Measurements from ENCODE around the gene TCEANC2. TPM values are rescaled to one million over a fixed set of nuclear protein-coding genes. Genes with fewer than 3 reads are reported as not detected.
"Not testable (repeated sequence)": the region's sequence is repeated elsewhere in the genome, so short reads cannot be mapped to it uniquely, and the experiment has no call there.

Gene TCEANC2
- total RNA-seq, 2 experiments from 2014 or later = 11.5 to 13.5 TPM

DNA sequence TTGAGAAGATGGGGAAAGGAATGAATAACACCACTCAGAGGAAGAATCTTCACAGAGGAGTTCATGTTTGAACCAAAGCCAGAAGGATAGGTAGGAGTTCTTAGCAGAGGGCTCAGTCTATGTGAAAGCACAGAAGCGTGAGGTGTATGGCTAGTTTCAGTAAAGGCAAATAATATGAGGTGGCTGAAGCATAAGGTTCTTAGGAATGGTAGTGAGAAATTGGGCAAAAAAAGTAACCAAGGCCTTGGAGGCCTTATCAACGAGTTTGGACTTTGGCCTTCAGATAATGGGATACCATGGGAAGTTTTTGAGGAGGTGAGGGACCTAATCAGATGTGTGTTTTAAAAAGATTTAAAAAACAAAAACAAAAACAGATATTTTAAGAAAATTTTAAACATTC lies 47.1 kb downstream of the TCEANC2 start:
- ChIA-PET POLR2A (no interaction called here), CTCF (no interaction called here)
- H3K36me3 Mint-ChIP-seq (ENCODE audit: low read depth) = peaks cover 38% of the 10 kb centered on the region
- no peak overlapping the region for H3K27ac Mint-ChIP-seq
- no peaks in the 10 kb centered on the region for H3K9me3 Mint-ChIP-seq
- H3K4me3 Mint-ChIP-seq = no peak overlapping the region
- no peak for DNase-seq
- H3K27me3 Mint-ChIP-seq = no peaks in the 10 kb centered on the region
- no peaks in the 10 kb centered on the region for H3K4me1 Mint-ChIP-seq

DNA sequence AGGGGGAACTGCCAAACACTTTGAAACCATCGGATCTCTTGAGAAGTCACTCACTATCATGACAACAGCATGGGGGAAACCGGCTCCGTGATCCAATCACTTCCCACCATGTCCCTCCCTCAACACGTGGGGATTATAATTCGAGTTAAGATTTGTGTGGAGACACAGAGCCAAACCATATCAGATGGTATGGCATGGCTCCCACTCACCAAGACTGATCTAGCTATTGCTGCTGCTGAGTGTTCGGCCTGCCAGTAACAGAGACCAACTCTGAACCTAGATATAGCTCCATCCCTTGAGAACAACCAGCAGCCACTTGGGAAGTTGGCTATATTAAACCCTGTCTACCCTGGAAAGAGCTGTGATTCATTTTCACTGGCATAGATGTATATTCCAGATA lies 50.0 kb downstream of the TCEANC2 start:
- Mint-ChIP-seq H3K4me1 (no peaks in the 10 kb centered on the region), H3K9me3 (no peaks in the 10 kb centered on the region), H3K4me3 (no peak overlapping the region), H3K27me3 (no peaks in the 10 kb centered on the region), H3K27ac (no peak overlapping the region), H3K36me3 (ENCODE audit: low read depth) (peaks cover 23% of the 10 kb centered on the region)
- CTCF ChIA-PET = no interaction called here
- POLR2A ChIA-PET = interaction anchor here (1.2 kb wide), 1 partner anchor 12 kb away, joined by 5 read pairs; no protein-coding TSS in a partner anchor
- DNase-seq = no peak

DNA sequence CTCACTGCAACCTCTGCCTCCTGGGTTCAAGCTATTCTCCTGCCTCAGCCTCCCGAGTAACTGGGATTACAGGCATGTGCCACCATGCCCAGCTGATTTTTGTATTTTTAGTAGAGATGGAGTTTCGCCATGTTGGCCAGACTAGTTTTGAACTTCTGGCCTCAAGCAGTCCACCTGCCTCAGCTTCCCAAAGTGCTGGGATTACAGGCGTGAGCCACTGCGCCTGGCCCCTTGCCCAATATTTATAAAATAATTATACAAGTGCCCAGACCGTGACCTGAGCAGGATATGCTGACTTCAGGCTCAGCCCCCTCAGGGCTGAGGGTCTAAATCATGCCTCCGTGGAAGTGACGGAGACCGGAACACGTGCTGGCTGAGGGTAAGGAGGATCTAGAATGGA lies 51.2 kb downstream of the TCEANC2 start:
- peaks cover 17% of the 10 kb centered on the region for H3K36me3 Mint-ChIP-seq (ENCODE audit: low read depth)
- H3K4me1 Mint-ChIP-seq, H3K27ac Mint-ChIP-seq, POLR2A ChIA-PET, DNase-seq, H3K9me3 Mint-ChIP-seq, H3K27me3 Mint-ChIP-seq, H3K4me3 Mint-ChIP-seq: not testable (repeated sequence)
- CTCF ChIA-PET = interaction anchor here (1.6 kb wide), 1 partner anchor 10 kb away, joined by 4 read pairs; no protein-coding TSS in a partner anchor

DNA sequence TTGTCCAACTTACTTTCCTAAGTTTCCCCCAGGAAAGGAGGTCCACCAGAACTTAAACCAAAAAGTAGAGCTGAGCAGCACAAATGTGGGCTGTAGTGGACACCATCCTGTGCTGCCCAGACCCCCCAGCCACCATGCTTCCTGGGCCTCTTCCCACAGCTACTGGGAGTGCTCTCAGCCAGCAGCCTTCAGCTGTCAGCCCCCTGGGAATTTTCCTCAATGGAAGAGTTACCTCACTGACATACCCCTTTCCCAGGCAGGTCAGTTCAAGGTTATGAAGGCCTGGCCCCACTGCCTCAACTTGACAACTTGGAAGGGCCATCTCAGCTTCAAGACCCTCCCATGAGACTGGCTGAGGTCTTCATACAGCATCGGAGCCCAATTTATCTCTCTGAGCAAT lies 51.7 kb downstream of the TCEANC2 start:
- Mint-ChIP-seq H3K27ac (no peak overlapping the region), H3K27me3 (no peaks in the 10 kb centered on the region), H3K4me3 (no peak overlapping the region), H3K4me1 (no peaks in the 10 kb centered on the region), H3K36me3 (ENCODE audit: low read depth) (peaks cover 17% of the 10 kb centered on the region), H3K9me3 (no peaks in the 10 kb centered on the region)
- DNase-seq = no peak
- ChIA-PET CTCF (interaction anchor here (1.6 kb wide), 1 partner anchor 10 kb away, joined by 4 read pairs; no protein-coding TSS in a partner anchor), POLR2A (no interaction called here)

DNA sequence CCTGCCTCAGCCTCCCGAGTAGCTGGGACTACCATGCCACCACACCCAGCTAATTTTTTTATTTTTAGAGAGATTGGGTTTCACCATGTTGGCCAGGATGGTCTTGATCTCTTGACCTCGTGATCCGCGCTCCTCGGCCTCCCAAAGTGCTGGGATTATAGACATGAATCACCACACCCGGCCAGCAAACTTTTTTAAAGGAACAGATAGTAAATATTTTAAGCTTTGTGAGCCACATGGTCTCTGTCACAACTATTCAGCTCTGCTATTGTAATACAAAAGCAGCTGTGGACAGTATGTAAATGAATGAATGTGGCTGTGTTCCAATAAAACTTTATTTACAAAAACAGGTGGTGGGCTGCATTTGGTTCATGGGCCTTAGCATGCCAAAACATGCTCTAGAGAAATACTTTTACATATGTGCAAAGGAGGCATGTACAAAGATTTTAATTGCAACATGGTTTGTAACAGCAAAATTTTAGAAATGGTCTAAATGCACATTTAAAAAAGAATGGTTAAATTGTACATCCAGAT lies 52.4 kb downstream of the TCEANC2 start:
- DNase-seq = no peak
- Mint-ChIP-seq H3K9me3 (no peaks in the 10 kb centered on the region), H3K4me3 (no peak overlapping the region), H3K27ac (no peak overlapping the region), H3K4me1 (no peaks in the 10 kb centered on the region), H3K27me3 (no peaks in the 10 kb centered on the region), H3K36me3 (ENCODE audit: low read depth) (peaks cover 12% of the 10 kb centered on the region)
- CTCF ChIA-PET = interaction anchor here (1.6 kb wide), 1 partner anchor 9 kb away, joined by 4 read pairs; no protein-coding TSS in a partner anchor
- POLR2A ChIA-PET = interaction anchor here (0.6 kb wide), 1 partner anchor 668 kb away, joined by 3 read pairs; no protein-coding TSS in a partner anchor

DNA sequence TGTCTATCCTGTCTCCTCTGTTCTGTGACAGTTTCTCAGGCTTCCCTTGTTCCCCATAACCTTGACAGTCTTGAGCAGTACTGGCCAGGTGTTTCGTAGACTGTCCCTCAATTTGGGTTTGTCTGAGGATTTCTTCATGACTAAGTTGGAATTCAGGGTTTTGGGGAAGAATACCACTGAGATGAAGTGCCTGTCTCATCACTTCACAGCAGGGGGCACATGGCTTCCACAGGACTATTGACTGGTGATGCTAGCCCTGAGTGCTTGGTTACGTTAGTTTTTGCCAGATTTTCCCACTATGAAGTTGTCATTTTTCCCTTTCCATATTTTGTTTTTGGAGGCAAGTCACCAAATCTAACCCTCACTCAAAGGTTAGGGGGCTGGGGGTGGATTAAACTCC lies 53.7 kb downstream of the TCEANC2 start:
- Mint-ChIP-seq H3K27ac (no peak overlapping the region), H3K4me3 (no peak overlapping the region), H3K4me1 (no peaks in the 10 kb centered on the region), H3K27me3 (no peaks in the 10 kb centered on the region), H3K9me3 (no peaks in the 10 kb centered on the region), H3K36me3 (ENCODE audit: low read depth) (peaks cover 8% of the 10 kb centered on the region)
- no peak for DNase-seq
- ChIA-PET CTCF (interaction anchor here (1.0 kb wide), 1 partner anchor 10 kb away, joined by 3 read pairs; no protein-coding TSS in a partner anchor), POLR2A (no interaction called here)

DNA sequence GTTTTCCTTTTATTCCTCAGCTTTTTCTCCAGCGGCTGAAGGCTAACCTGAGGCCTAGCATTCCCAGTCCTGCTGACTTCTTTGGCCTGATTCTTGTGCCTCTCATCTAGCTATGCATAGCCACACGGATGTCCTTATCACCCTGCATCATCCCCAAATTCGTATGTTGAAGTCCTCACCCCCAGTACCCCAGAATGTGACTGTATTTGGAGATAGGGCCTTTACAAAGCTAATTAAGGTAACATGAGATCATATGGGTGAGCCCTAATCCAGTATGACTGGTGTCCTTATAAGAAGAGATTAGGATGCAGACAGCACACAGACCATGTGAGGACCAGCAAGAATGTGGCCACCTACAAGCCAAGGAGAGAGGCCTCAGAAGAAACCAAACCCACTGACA lies 54.7 kb downstream of the TCEANC2 start:
- H3K36me3 Mint-ChIP-seq (ENCODE audit: low read depth) = peaks cover under 1% of the 10 kb centered on the region
- no peak overlapping the region for H3K27ac Mint-ChIP-seq
- no peak for DNase-seq
- H3K27me3 Mint-ChIP-seq = no peaks in the 10 kb centered on the region
- no peaks in the 10 kb centered on the region for H3K4me1 Mint-ChIP-seq
- H3K9me3 Mint-ChIP-seq = no peaks in the 10 kb centered on the region
- ChIA-PET POLR2A (interaction anchor here (1.0 kb wide), 1 partner anchor 10 kb away, joined by 3 read pairs; no protein-coding TSS in a partner anchor), CTCF (interaction anchor here (1.0 kb wide), 1 partner anchor 9 kb away, joined by 3 read pairs; no protein-coding TSS in a partner anchor)
- H3K4me3 Mint-ChIP-seq = no peak overlapping the region

DNA sequence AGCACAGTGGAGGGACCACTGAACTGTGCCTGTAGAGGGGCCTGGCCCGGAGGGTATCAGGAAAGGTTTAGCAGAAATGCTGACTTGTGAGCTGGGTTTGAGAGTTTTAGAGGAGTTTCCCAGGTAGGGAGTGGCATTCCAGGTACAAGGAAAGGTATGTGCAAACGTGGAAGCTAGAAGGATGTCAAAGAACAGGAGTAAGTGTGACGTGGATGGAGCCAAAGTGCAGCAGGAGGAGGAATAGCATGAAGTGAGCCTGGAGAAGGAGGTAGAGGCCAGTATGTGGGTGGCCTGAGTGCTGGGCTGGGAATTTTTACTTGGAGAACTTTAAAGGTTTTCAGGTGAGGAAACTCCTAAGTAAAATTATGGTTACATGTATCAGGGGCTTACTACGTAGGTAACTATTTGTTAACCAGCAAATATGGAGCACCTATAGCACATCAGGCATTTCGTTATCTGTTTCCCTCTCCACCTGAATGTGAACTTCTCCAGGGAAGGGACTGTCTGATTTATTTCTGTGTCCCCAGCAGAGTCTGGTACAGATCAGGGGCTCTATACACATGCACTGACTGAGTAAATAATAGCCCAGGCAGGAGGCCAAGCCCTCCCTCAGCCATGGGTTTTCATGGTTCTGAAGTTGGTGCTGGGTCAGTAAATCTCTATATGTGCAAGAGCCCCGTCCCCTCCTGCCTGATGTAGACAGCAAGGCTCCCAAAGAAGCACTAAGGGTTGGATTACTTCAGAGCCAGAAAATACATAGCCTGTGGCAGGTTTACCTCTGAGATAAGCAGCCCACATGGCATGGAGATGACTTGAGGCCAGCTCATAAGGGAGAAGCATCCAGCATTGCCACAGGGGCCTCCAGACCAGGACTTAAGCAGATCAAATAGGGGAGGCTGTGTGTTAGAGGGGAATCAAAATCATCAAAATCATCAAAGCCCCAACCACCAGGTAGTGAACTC lies 56.0 kb downstream of the TCEANC2 start:
- Mint-ChIP-seq H3K36me3 (ENCODE audit: low read depth) (no peaks in the 10 kb centered on the region), H3K27ac (no peak overlapping the region), H3K9me3 (no peaks in the 10 kb centered on the region), H3K27me3 (no peaks in the 10 kb centered on the region), H3K4me3 (no peak overlapping the region), H3K4me1 (no peaks in the 10 kb centered on the region)
- no peak for DNase-seq
- CTCF ChIA-PET = no interaction called here
- POLR2A ChIA-PET = no interaction called here

DNA sequence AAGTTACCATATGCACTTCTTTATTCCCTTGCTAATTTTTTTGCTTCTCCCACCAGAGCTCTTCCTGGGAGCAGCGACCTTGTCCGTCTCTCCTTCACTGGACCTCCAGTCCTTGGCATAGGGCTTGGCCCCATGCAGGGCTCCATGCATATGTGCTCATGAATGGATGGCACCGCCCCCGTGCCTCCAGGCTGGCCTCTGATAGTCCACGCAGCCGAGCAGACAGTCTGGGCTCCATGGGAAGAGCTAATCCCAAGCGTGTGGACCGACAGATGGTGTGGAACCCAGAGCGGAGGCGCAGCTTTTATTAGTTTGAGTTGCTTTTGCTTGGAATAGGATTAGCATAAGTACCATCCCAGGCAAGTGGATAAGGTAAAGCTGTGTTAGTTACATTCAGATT lies 57.6 kb downstream of the TCEANC2 start:
- Mint-ChIP-seq H3K36me3 (ENCODE audit: low read depth) (no peaks in the 10 kb centered on the region), H3K4me3 (no peak overlapping the region), H3K4me1 (no peaks in the 10 kb centered on the region), H3K9me3 (no peaks in the 10 kb centered on the region), H3K27ac (no peak overlapping the region), H3K27me3 (no peaks in the 10 kb centered on the region)
- ChIA-PET POLR2A (no interaction called here), CTCF (no interaction called here)
- peak; percentile 1 for DNase-seq

DNA sequence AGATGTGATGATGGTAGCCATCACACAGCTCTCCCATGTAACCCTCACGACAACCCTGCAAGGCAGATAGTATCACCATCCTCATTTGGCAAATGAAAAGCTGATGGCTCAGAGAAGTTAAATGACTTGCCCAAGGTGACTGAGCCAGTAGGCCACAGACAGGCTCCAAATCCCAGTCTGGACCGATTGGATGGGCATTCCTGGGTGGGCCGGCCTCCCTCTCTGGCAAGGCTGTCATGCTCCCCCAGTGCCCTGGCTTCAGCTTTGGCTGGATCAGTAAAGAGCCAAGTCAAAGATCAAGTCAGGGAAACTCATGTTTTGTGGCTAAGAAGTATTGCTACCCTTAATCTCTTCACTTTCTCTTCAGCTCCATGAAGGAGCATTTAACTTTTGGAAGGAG lies 58.2 kb downstream of the TCEANC2 start:
- Mint-ChIP-seq H3K9me3 (no peaks in the 10 kb centered on the region), H3K4me3 (no peak overlapping the region), H3K27me3 (no peaks in the 10 kb centered on the region), H3K36me3 (ENCODE audit: low read depth) (no peaks in the 10 kb centered on the region), H3K4me1 (no peaks in the 10 kb centered on the region), H3K27ac (no peak overlapping the region)
- DNase-seq = peak; percentile 7
- ChIA-PET CTCF (no interaction called here), POLR2A (no interaction called here)

DNA sequence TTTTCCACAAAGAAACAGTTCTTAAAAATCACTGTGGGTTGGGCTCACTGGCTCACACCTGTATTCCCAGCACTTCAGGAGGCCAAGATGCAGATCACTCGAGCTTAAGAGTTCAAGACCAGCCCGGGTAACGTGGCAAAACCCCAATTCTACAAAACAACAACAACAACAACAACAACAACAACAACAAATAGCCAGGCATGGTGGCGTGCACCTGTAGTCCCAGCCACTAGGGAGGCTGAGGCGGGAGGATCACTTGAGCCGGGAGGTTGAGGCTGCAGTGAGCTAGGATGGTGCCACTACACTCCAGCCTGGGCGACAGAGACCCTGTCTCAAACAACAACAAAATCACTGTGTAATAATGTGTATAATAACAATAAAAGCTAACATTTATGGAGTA lies 58.6 kb downstream of the TCEANC2 start:
- Mint-ChIP-seq H3K27me3 (no peaks in the 10 kb centered on the region), H3K4me3 (no peak overlapping the region), H3K9me3 (no peaks in the 10 kb centered on the region), H3K27ac (no peak overlapping the region), H3K36me3 (ENCODE audit: low read depth) (no peaks in the 10 kb centered on the region), H3K4me1 (no peaks in the 10 kb centered on the region)
- POLR2A ChIA-PET = no interaction called here
- CTCF ChIA-PET = no interaction called here
- DNase-seq = peak; percentile 6

DNA sequence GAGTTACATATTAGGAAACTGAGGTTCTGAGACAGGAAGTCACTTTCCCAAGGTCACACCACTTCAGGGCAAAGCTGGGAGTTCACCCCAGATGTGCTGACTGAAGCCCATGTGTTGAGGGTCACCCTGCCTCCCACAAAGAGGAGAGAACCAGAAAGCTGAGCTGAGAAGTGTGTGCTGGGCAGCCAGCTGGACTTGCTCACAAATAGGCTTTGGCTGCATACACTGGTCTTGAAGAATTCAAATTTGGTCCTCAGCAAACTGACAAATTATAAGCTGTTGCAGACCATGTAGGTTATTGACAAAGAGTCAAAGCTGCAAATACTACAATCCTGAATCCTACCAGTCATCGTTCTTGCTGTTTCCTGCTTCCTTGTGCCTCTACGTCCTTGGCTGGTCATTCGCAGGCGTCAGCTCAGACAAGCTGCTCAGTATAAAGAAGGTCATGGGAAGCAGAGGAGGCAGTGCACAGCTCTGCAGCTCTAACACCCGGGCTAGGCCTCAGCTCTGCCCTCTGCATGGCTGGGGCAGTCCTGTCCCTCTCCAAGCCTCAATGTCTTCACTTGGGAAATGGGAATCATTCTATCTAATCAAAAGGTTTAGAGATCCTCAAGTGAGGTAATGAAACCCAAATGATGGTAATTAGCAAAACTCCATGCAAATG lies 59.4 kb downstream of the TCEANC2 start:
- Mint-ChIP-seq H3K27ac (no peak overlapping the region), H3K4me3 (no peak overlapping the region), H3K27me3 (no peaks in the 10 kb centered on the region), H3K4me1 (no peaks in the 10 kb centered on the region), H3K9me3 (no peaks in the 10 kb centered on the region), H3K36me3 (ENCODE audit: low read depth) (no peaks in the 10 kb centered on the region)
- POLR2A ChIA-PET = no interaction called here
- CTCF ChIA-PET = interaction anchor here (1.2 kb wide), 1 partner anchor 31 kb away, joined by 3 read pairs; no protein-coding TSS in a partner anchor
- no peak for DNase-seq

DNA sequence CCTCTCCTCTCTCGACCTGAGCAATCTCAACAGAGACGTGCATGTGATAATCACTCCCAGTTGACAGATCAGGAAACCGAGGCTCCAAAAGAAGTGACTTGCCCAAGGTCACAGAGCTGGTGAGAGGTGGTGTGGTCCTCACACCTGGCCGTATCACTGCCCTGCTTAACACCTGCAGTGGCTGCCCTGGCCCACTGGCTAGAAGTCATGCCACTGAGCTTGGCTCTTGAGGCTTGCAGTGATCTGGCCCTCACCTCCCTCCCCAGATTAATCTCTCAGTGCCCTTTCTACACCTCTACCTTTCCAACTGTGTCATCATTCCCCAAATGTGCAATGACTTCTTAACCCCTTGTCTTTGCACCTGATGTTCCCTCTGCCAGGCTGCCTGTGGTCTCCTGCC lies 60.6 kb downstream of the TCEANC2 start:
- no peaks in the 10 kb centered on the region for H3K27me3 Mint-ChIP-seq
- ChIA-PET CTCF (interaction anchor here (1.2 to 1.6 kb wide), 3 partner anchors 9 to 32 kb away, joined by 3 to 4 read pairs (median 3); no protein-coding TSS in a partner anchor), POLR2A (no interaction called here)
- no peak overlapping the region for H3K27ac Mint-ChIP-seq
- no peak for DNase-seq
- H3K4me3 Mint-ChIP-seq = no peak overlapping the region
- no peaks in the 10 kb centered on the region for H3K36me3 Mint-ChIP-seq (ENCODE audit: low read depth)
- no peaks in the 10 kb centered on the region for H3K4me1 Mint-ChIP-seq
- H3K9me3 Mint-ChIP-seq = no peaks in the 10 kb centered on the region

Measured in activated CD4-positive, alpha-beta memory T cell treated with anti-CD3 and anti-CD28 coated beads, Interleukin-2, amount 10 ng/mL, durations not matched to agents 7 days and 5 days (primary cell).